Stimulated activated naive CD4-positive, alpha-beta T cell (primary cell): Measurements from ENCODE around the gene HS3ST4.

ENCODE experiments used
- DNase-seq, 6 experiments: peaks; one replicate each; lab custom pipeline; 2025; lab: John Stamatoyannopoulos, UW

Gene HS3ST4

DNA sequence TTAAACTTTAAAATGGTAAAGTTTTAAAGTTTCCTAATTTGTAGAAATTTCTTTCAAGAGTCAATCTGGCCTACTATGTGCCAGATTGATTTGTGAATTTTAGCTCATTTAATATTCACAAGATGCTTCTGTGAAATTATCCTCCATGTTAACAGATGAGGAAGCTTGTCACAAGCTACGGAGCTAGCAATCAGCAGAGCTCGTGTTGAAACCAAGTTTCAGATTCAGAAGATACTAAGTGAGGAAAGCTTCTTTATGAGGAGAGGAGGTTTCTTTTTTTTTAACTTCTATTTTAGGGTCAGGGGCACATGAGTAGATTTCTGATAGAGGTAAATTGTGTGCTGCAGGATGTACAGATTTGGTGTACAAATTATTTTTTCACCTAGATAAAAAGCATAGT, 135.9 kb downstream of the HS3ST4 start:
- DNase-seq, result no peak

DNA sequence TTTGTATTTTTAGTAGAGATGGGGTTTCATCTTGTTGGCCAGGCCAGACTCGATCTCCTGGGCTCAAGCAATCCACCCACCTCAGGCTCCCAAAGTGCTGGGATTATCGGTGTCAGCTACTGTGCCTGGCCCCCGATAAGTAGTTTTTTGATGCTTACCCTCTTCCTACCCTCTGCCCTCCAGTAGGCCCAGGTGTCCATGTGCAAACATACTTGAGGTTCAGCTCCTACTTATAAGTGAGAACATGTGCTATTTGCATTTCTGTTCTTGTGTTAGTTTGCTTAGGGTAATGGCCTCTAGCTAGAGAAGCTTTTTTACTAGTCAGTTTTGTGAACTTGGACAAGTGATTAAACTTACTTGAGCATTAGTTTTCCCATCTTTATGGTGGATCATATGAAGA, 136.8 kb downstream of the HS3ST4 start:
- no peak for DNase-seq

DNA sequence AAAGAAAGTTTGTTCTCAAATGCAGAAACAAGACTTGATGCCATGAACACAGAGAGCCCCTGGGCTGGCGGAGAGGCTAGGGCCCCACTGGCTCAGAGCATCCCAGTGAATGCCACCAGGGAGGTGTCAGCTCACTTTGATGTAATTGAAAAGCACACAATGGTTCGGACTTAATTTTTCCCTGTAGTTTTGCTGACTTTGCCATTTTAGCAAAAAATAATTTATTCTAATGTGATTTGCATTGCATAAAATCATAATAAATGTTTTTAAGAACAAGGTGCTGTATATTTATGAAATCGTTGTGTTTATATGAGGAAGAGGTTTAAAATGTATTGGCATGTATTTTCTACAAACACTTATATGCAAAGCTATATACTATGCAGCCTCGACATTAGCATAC, 140.5 kb downstream of the HS3ST4 start:
- DNase-seq, result no peak

DNA sequence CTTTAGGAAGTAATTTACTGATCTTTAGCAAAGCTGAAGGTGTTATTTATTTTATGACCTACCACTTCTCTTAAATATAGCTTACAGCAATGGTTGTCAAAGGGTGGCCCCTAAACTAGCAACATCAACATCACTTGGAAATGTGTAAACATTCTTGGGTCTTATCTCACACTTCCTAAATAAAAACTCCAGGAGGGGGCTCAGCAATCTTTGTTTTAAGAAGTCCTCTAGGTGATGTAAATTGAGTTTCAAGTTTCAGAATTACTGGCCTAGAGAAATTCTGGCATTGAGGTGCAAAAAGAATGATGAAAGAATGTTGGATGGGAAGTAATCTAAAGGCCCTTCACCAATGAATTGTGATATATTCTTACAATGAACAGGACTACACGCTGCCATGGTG, 142.3 kb downstream of the HS3ST4 start:
- no peak for DNase-seq

DNA sequence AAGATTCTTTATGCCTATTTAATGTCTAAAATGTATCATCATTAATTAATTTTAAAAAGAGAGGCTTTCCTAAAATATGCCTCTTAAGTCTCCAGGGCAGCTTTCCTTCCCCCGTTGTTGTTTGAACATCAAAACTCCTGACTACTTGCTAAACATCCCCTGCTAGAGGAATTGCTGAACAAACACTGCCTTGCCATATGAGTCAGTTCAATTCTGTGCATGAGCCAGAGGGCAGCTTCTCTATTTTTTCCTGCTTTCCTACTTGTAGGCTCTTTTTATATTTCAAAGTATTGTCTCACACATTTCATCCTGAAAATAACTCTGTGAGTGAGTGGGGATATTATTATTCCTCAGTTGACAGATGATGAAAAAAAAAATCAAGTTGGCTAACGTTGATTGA, 143.4 kb downstream of the HS3ST4 start:
- no peak for DNase-seq

DNA sequence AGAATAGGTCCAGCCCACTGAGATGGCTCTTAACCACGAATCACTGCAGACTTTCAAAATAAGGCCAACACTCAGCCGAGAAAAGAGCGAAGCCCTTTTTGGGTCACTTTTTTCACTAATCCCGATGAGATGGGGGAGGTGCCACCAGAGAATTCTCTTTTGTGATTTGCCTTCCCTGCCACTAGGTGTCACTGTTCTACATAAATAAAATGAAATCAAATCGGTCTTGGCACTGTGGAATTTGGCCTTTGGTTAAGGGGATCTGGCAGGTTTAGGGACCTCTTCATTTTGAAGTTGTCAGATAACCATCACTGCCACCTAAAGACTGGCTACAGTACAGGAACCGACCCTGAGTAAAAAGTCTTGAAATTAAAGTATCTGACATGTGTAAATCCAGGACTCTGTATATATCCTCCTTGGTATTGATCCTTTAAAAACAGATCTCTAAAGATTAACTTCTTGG, 147.0 kb downstream of the HS3ST4 start:
- DNase-seq, result peak in 3 of 6 experiments; percentile 6 to 55 (median 46)

DNA sequence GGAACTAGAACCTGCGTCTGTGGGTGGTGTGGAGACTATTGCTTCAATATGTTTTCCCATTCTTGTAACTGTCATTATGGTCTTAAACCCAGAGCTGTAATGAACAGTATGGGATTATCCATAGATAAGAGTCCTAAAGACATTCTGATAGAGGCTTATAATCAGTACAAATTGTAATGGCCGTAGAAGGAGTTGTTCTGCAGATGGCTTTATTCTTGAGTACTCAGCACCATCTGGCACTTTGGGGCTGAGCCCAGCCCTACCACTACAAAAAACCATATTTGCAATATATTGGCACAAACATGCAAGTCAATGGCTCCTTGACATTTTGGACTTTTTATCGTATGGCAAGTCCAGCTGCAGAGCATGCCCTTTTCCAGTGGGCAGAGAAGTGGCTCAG, 150.0 kb downstream of the HS3ST4 start:
- no peak for DNase-seq

DNA sequence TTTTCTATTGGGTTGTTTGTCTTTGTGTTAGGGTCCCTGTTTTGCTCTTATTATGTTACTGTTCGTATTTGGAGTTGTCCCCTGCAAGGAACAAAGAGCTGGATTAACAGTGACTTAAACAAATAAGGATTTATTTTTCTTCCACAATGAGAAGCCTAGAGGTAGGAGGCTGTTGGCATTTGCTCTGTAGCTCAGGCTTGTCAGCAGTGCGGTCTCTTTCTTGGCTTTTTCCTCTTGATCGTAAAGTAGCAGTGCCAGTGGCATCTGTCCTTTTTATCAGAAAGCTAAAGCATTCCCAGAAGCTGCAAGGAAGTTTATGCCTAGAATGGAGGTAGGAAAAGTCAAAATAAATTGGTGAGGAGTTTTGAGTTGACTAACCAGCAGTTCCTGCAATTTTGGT, 154.1 kb downstream of the HS3ST4 start:
- DNase-seq, result no peak

DNA sequence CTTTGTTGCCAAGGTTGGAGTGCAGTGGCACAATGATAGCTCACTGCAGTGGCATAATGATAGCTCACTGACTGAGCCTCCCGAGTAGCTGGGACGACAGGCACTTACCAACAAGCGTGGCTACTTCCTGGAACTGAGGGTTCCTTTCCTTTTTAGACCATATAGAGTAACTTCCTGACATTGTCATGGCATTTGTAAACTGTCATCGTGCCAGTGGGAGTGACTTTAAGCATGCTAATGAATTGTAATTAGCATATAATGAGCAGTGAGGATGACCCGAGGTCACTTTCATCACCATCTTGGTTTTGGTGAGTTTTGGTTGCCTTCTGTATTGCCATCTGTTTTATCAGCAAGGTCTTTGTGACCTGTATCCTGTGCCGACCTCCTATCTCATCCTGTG, 162.4 kb downstream of the HS3ST4 start:
- no peak for DNase-seq

DNA sequence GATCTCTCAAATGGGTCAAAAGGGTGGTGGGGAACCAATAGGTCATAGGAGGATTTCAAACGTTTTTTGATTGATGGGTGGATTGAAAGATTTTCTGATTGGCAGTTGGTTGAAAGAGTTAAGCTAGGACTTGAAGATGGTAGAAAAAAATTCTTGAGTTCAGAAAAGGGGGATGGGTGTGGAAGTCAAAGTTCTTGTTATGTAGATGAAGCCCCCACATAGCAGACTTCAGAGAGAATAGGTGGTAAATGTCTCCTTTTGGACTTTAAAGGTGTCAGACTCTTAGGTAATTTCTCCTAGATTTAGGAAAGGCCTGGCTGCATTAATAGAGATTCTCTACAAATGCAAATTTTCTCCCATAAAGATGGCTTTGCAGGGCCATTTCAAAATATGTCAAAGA, 163.3 kb downstream of the HS3ST4 start:
- DNase-seq, result no peak

DNA sequence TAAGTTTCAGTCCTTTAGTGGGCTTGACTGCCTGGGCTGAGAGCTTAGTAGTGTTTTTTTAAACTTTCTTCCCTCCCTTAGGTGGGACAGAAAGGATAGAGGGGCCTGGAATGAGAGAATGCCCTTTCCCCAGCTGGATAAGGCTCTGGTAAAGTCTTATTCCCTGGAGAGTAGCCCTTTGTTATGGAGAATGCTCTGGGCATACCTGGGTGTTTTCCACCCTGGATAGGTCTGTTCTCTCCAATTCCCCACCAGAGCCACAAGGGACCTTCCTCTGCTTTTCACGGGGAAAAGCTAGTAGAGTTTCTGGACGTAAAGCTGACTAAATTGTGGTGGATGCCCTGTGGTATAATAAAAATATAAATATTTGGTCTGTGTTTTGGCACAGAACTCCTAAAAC, 164.1 kb downstream of the HS3ST4 start:
- no peak for DNase-seq

DNA sequence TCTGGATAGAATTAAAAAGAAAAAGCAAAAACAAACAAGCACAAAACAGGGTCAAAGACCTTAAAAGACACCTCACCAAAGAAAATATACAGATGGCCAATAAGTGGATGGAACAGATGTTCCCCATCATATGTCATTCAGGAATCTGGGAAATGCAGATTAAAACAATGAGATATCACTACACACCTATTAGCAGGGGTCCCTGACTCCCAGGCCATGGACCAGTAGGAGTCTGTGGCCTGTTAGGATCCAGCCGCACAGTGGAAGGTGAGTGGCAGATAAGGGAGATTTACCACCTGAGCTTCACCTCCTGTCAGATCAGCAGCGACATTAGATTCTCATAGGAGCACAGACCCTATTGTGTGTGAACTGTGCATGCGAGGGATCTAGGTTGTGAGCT, 167.9 kb downstream of the HS3ST4 start:
- no peak for DNase-seq

DNA sequence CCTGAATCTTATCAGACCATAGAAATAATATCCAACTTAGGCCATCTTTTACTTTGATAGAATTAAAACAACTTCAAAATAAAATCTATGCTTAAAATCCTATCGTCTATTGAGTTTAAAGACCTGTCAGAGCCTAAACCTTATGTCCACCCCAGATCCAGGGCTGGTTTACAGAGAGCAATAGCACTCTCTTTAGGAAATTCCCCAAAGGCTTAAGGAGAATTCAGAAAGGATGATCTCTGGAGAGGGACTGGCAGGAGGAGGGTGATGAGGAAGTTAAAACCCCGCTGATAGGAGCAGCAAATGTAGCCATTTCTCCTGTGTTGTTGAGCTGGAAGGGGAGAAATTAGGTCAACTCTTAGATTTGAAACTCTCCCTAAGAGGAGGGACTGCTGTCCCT, 175.3 kb downstream of the HS3ST4 start:
- DNase-seq, result no peak

DNA sequence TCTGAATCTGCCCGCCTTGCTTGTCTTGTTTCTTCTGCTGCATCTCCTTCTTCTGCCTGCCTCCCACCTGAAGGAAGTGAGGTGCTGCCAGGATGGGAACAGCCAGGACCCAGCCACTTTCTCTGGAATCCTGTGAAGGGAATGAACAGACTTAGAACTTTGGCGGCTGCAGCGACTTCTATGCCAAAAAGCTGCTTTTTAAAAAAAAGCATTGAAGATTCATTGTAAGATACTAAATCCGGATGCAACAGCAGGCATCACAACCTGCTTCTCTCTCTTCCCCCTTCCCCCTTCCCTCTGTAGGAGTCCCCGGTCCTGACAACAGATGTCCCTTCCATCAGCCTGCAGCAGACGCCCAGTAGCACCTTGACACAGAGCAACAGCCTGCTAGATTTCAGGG, 176.3 kb downstream of the HS3ST4 start:
- no peak for DNase-seq

DNA sequence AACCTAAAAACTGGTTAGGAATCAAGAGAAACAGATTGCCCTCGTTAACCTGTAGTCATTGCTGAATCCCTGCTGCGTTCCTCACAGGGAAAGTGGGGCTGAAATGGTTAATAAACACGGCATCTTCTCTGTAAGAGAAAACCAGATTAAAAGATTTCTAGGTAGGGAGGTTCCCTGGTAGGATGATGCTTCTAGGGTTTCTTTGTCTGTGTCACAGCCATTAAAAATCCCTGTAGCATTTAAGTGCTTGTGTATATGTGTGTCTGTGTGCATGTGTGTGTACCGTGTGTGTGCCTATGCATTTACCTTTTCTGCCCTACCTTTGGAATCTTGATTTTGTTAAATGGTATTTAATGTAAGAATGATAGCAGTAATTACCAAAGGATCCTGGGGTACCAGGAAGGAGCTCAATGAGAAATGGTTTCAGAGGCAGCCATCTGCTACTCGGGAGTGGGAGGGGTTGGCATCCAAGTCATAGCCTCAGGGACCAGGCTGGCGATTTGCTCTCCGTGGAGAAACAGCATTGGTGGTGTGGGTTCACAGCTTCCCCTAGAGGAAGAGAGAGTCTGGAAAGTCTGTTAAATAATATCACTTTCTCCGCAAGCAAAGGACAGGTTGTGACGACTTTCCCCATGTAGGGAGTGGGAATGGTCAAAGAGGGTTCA, 177.1 kb downstream of the HS3ST4 start:
- DNase-seq, result no peak

DNA sequence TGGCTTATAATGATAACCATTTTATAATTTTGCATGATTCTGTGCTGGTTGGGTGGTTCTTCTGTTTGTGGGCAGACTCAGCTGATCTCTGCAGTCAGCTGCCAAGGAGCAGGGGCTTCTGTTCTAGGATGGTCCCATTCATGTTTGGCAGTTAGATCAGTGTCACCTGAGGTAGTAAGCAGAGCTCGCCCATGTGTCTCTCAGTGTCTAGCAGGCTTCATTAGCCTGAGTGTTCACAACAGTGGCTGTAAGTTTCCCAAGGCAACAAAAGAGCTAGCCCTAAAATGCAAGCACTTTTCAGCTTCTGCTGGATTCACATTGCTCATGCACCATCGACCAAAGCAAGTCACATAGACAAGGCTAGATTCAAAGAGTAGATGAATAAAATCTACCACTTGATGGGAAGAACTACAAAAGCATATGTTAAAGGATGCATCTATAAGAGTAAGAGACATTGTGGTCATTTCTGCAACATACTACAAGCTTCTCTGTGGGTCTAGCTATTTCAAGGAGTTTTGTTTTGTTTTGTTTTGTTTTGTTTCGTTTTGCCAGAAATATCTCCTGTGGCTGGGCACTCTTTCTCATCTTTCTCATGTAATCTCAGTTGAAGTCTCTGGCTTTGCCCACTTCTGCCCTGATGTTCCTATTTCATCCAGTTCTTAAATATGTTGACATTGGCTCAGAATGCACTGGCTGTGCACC, 180.8 kb downstream of the HS3ST4 start:
- no peak for DNase-seq

DNA sequence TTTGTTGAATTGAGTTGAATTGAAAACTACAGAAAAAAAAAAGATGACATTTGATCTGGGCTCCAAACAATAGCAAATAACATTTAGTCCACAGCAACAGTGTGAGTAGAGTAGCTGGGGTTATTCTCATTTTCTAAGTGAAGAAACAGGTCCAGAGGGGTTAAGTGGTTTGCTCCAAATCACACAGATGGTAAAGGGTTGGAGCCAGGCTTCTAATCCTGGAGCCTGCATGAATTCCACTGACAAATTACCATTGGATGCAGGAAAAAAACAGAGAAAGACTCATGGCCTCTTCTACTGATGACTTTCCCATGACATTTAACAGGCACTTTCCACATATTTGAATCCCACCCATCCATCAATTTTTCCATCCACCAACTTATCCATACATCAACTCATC, 182.4 kb downstream of the HS3ST4 start:
- no peak for DNase-seq

DNA sequence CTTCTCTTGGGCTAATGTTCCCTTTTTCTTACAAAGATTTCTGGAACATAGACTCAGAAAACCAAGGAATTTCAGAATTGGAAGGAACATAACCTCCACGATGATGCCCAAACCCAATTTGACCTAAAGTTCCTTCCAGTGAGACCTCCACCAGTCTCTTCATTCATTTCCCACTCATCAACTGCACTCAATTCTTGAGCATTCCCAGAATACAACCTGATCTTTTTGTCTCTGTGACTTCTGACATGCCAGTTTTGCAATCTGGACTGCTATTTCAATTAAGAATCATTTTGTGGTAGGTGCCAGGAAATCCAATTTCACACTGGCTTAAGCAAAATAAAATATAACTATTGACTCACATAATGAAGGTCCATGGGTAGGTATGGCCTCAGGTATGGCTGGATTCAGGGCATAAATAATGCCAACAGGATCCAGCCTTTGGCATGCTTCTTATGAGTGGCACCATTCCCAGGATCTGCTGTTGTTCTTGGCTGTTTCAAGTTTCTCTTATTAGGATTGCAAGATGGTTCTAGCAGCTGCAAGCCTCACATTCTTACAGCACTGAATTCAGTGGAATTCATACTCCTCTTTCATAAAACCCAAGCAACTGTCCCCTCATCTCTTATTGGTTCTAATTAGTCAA, 184.3 kb downstream of the HS3ST4 start:
- DNase-seq, result no peak

DNA sequence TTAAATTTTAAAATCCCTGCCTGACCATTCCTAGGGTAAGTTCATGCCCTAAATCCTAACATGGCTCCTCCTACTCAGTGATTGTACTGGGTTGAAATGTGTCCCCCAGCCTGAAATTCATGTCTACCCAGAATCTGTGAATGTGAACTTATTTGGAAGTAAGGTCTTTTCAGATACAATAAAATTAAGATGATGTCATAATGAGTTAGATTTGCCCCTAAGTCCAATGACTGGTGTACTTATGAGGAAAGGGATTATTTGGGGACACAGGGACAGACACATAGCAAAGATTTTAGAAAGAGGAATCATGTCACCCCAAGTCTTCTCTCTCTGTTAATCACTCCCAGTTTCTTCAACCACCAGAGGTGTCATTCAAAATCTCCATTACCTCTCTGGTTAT, 185.3 kb downstream of the HS3ST4 start:
- DNase-seq, result no peak

DNA sequence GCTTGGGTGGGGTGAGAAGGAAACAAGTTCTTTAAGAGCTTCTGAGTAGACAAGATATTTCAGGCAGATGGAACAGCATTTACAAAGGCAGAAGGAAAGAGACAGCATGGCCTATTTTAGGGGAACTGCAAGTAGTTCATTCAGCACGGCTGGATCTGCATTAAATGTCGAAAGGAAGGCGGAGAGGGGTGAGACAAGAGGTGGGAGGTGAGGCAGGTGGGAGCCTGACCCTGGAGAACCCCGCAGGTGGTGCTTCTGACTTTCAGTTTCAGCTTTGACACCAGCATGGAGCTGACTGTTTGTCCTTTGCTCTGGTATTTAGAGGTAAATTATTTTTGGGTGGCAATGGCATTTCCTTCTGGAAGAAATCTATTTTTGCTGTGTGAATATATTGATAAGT, 194.8 kb downstream of the HS3ST4 start:
- DNase-seq, result no peak

DNA sequence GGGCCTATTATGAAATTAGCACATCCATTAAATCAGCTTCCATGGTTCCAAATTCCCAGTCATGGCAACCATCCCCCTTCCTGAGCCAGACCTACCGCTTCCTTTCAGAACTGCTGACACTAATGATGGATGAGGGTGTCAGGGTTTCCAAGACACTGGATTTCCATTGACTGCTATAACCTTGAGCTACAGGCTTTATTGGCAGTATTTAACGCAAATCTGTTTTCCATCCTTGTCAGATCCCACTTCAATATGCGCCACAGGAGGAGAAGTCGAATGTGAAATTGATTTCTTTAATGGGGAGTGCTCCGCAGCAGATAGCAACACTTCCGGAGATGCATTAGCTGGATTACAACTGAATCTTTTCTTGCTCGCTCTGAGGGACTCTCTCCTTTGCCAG, 197.1 kb downstream of the HS3ST4 start:
- DNase-seq, result no peak

DNA sequence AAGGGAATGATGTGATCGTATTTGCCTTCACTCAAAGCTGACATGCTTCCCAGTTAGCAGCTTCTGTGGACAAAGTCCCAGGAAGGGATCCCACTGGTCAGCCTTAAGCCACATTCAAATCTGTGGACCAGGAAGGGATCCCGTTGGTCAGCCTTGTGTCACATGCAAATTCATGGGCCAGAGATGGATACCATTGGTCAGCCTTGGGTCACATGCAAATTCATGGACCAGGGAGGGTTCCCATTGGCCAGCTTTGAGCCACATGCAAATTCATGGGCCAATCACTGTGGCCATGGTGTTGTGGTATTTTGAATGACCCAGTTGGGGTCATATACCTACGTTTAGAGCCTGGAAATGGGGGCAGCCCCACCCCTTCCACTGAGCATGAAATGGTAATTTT, 201.6 kb downstream of the HS3ST4 start:
- DNase-seq, result no peak

DNA sequence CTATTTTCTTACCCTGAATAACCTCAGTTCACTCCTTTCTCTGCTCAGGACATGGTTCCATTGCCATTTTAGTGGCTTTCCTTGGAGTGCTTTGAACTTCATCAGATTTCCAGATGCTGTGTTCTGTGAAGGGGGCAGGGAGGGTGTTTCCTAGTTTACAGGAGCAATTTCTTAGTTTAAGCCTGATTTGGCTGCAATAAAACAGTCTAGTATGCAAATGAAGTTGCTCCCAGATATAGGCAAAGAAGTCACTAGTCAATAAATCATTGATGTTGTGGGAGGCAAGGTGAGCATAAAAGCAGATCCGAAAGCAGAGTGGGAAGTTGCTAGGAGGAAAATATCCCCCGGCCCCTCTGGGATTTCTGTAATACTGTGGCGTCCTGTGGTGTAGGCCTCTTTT, 202.3 kb downstream of the HS3ST4 start:
- DNase-seq, result no peak

DNA sequence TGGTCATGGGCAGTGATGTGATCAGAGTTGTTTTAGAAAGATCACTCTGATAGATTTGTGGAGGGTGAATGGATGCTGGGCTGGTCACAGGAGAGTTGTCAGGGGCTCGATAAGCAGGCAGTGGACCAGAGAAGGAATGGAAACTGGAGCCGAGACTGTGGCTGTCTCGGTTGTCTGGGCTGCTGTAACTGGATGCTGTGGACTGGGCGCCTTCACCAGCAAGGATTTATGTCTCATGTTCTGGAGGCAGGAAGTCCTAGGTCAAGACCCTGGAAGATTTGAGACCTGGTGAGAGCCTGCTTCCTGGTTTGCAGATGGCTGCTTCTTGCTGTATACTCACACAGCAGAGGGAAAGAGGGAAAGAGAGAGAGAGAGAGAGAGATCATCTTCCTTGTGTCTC, 203.6 kb downstream of the HS3ST4 start:
- DNase-seq, result no peak
